GM18870 (cell line): ENCODE data around the gene FTSJ3.
"Not testable (repeated sequence)": the region's sequence is repeated elsewhere in the genome, so short reads cannot be mapped to it uniquely, and the experiment has no call there.

Experiments
- ATAC-seq: cut with Tn5 transposase; IDR thresholded peaks from one replicate; pipeline ENCODE4 v1.9.1; 2021; ENCODE audit warnings: moderate library complexity; ENCODE audit not compliant: unreplicated experiment

Gene FTSJ3

GRCh38 chr17:63828936-63829335 is 1.5 kb upstream of the FTSJ3 start:
- ATAC-seq, result no peak

GRCh38 chr17:63827801-63828221 is 348 bp upstream of the FTSJ3 start:
- no peak for ATAC-seq

DNA sequence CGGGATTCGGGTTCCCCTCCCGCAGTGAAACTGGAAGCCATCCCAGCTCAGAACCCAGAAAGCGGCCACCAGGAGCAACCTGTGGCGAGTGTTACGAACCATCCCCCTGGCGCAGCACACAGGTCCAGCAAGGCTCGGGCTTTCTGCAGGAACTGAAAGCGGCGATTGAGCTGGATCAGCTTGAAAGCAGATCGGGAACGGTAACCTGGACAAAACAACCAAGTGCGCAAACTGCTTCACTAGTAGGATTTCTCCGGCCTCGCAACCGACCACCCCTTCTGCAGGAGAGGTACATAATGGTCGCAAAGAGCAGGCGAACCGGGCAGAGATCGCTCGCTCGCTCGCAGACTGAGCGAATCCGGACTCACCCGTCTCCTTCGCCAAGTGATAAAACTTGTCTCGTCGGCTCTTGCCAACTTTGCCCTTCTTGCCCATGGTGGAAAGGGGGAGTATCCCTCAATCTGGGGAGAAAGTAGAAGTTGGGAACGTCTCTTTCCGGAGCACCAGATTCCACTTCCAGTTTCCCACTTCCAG is 928 bp downstream of the FTSJ3 start:
- no peak for ATAC-seq

- no peak for ATAC-seq
Measured at GRCh38 chr17:63824362-63824761, 3.1 kb downstream of the FTSJ3 start.

DNA sequence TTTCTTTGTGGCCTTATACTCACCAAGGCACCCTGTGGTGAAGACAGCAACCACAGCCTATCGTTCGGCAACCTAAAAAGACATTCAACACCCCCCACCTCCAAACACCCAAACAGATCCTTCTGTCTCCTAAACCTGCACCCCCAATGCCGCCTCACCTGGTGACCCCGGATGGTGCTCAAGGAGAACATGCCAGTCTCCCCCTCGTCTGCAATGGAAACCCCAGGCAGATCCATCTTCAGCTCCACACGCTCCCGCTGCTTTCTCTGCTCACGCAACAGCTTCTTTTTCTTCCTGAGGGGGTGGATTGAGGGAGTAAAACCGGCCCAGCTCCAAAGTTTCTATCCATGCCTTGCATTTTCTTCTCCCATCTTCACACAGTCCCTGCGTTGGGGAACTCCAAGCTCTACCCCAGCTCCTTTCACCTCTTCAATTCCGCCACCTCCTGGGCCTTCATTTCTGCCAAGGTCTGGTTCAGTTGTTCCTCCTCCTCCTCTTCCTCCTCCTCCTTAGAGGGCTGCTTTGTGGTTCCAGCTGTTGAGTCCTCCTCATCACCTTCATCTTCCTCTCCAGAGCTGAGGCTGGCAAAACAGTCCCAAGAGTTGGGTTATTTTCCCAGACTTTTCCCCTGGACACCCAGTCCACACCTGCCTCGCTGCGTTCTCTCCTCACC is 3.7 kb downstream of the FTSJ3 start:
- ATAC-seq, result no peak

DNA sequence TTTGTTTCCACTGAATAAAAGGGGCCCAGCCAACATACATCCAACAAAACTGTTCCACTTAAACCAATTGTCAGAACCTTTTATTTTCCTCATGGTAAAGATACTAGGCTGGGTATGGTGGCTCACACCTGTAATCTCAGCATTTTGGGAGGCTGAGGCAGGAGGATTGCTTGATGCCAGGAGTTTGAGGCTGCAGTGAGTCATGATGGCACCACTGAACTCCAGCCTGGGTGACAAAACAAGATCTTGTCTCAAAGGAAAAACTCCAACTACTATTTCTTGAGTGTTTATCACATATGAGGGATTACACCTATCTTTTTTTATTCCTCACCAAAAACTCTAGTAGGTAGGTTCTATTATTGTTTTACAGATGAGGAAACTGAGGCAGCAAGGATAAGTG is 4.9 kb downstream of the FTSJ3 start:
- no peak for ATAC-seq

DNA sequence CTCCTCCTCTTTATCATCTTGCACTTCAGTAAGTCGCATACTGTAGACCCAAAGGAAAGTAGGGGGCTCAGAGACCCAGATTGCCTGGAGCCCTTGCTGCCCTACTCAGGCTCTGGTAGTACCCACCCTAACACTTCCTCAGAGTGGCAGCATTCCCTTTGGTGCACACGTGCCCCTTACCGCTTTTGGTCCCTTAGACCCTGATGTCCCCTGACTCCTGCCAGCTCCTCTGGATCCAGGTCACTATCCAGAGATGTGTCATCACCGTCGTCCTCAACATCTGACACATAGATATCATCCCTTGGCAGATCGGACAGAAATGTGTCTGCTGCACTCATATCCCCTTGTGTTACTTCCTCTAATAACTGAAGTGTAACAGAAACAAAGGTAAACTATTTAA is 5.7 kb downstream of the FTSJ3 start:
- ATAC-seq, result no peak

DNA sequence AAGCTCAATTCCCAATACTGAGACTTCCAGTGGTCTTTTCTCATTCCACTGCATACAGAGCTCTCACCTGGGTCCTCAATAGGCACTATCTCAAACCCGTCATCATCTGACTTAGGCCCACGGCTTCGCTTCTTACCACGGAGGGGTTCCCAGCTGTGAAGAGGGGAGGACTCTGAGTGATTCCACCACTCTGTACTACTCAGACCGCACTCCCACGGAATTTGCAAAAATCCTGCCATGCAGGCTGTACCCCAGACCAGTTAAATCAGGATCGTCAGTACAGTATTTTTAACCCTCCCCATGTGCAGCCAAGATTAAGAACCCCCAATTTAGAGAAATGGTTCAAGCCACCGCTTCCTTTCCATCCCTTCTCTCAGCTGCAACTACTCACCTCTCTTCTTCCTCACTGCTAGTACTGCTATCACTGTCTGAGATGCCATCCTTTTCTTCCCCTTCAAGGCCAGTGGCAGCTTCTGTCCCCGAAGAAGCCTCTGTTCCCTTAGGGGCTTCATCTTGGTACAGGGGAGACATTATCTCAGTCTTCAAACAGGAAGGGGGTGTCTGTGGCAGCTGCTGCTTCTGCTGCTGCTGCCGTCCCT is 6.4 kb downstream of the FTSJ3 start:
- no peak for ATAC-seq

DNA sequence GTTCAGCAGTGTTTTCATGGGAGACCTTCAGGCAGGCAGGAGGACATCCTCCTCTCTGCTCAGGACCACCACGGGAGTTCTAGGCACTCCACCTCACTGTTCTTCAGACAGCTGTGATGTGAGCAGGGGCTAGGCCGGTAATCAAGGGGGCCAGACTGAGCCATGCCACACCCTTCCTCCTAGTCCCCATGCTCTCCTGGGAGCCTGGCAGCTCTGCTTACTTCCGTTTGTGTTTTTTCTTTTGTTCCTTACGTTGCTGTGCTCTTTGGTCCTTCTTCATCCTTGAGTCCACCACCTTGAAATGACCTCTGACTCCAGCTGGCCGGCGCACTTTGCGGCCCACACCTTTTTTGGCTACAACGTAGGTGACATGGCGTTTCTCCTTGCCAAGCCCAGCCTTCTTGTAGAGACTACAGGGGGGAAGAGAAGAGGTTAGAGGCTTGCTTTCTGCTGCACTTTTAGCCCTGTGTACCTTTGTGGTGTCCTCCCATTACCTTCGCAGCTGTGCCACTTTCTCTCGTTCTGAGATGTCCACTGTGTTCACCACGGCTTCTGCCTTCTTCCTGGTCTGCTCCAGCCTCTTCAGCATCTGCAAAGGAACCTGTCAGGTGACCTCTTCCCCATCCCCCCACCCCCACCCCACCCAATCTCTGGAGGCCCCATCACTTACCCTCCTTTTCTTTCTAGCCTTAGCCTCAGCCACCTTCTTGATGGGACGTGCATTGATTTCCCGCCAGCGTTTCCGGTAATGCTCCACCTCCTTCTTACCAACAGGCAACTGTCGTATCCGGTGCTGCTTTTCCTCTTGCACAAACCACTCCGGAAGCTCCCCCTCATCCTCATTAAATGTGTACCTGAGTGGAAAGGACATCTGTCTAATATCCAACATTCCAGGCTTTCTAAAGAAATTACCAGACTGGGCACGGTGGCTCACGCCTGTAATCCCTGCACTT is 7.6 kb downstream of the FTSJ3 start:
- ATAC-seq, result no peak

DNA sequence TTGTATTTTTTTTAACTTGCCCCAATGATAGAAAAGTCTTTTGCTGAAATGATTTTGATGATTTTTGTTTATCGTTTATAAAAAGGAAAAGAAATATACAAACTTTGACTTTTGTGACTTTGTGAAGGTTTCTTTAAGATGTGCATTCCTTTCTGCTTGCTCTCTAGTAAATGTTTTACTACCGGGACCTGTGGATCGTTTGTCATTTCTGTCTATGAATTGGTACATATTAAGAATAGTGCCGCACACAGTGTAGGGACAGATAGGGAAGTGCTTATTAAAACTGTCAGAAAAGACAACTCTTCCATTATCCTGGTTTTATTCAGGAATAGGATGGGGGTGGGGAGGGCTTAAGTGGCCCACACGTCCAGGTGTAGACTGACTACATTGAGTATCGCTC is 8.3 kb downstream of the FTSJ3 start:
- ATAC-seq, result no peak

GRCh38 chr17:63817736-63818385 is 9.6 kb downstream of the FTSJ3 start:
- no peak for ATAC-seq

DNA sequence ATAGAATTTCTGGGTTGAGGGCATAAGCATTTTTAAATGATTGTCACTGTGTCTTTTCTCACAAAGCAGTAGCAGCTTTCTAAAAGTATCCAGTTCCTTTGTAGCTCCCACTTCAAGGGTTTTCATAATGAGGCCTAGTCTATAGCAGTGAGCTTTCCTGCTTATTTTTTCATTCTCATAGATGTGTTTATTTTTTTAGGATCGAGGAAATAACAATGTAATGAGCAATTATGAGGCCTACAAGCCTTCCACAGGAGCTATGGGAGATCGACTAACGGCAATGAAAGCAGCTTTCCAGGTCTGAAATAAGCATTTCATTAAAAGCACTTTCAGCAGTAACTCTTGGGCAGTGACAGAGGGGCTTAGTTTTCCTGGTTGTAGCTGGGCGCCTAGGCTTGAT is 10.8 kb downstream of the FTSJ3 start:
- no peak for ATAC-seq

DNA sequence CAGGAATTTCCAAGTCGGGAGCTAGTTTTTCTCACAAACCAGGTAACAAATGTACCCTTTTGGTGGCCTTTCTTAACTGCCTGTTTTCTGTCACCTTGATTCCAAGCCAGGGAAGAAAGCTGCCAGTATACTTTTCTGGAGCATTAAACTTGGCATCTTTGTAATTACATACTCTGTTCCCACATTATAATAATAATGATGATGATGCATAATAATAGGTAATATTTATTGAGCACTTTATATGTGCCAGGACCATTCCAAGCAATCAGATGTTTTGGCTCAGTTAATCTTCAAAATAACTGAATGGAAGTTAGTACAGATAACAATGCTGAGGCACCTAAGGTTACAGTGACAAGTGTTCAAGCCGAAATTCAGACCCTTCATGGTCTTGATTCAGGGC is 11.3 kb downstream of the FTSJ3 start:
- no peak for ATAC-seq

DNA sequence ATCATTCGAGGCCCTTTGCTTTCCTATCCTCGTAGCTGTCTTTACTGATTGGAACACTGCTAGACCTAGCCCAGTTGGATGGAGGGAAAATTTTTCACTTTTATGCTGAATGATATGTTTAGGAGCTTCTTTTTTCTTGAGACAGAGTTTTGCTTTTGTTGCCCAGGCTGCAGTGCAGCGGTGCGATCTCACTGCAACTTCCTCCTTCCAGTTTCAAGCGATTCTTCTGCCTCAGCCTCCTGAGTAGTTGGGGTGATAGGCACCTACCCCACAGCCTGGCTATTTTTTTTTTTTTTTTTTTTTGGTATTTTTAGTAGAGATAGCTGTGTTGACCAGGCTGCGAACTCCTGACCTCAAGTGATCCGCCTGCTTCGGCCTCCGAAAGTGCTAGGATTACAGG is 17.5 kb downstream of the FTSJ3 start:
- ATAC-seq, result no peak

GRCh38 chr17:63805591-63805990 is 21.9 kb downstream of the FTSJ3 start:
- no peak for ATAC-seq

- no peak for ATAC-seq
Measured at GRCh38 chr17:63804328-63804727, 23.1 kb downstream of the FTSJ3 start.

DNA sequence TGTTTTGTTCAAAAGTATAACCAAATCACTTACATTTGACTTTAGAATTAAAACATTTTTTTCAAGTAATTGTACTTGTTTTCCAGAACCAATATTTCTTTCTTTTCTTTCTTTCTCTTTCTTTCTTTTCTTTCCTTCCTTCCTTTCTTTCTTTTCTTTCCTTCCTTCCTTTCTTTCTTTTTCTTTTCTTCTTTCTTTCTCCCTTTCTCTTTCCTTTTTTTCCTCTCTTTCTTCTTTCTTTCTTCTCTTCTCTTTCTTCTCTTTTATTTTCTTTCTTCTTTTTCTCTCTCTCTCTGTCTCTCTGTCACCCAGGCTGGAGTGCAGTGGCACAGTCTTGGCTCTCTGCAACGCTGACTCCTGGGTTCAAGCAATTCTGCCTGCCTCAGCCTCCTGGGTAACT is 26.7 kb downstream of the FTSJ3 start:
- ATAC-seq, result no peak

DNA sequence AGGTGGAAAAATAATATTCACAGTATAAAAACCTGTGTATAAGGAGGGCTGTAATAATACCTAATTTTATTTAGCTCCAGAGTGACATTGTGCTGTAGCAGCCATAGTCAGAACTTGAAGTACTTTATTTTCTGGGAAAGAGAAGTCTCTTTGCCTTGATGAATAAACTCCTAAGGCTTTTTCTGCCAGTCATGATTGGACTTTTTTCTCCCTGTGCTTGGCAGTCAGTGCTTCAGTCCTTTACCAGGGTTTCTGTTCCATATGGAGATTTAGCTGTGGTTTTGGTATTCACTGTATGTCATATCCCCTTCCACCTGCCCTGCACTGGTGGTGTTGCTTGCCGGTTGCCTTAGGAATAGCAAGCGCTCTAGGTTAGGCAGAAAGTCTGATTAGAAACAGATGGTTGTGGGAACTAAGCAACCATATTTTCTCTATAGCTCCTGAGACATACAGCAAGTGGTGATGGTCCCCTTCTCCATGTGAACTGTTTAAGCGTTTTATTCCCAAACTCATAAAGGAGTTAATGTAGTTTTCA is 28.8 kb downstream of the FTSJ3 start:
- ATAC-seq, result no peak

DNA sequence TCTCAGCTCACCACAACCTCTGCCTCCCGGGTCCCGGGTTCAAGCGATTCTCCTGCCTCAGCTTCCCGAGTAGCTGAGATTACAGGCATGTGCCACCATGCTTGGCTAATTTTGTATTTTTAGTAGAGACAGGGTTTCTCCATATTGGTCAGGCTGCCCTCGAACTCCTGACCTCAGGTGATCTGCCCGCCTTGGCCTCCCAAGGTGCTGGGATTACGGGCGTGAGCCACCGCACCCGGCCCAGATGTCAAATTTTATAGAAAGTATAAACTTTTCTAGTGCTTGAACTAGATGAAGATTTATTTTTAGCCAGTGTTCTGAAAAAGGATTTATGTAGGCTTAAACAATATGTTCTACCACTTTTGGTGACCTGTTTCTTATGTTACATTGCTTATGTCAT is 31.1 kb downstream of the FTSJ3 start:
- ATAC-seq, result not testable (repeated sequence)

DNA sequence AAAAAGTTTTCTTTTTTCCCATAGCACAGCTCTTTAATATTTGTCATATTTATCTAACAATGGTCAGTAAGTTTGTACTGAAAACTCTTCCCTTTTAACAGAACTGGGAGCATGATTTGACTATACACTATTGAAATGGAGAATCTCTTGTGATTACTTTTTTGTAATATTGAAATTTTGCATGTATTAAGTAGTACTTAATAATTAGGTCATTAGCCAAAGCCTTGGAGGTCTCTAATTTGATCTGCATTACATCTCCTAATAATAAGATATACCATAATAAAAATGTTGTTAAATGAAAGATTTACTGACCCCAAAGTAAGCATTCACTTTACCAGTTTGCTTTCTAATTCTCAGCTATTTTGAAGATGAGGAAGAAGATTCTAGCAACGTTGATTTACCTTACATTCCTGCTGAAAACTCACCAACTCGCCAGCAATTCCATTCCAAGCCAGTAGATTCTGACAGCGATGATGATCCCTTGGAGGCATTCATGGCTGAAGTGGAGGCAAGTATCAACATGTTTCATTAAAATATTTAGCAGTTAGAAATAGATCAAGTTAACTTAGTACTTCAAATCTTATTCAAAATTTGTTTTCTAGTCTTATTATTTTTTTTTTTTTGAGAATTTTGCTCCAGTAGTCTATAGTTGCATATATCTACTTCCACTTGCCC is 35.3 kb downstream of the FTSJ3 start:
- ATAC-seq, result no peak
